Hepatocyte (in vitro differentiated cells): ENCODE data around the gene CDC37L1. TPM values are rescaled to one million over a fixed set of nuclear protein-coding genes. Genes with fewer than 3 reads are reported as not detected.

Experiments
- DNase-seq: peaks from one replicate; pipeline ENCODE4 v3.0.0-alpha.2; 2016; ENCODE audit warnings: low spot score
- H2AFZ ChIP-seq: fragments of 200-600 bp; sonication (generic); 2 replicates; pipeline ENCODE4 v1.6.0; 2016; ENCODE audit warnings: antibody characterized with exemption, mild to moderate bottlenecking
- H3K27ac ChIP-seq: fragments of 200-600 bp; sonication (generic); 2 replicates; pipeline ENCODE4 v1.5.1; 2016; ENCODE audit warnings: mild to moderate bottlenecking
- H3K27me3 ChIP-seq: fragments of 200-600 bp; sonication (generic); 2 replicates; pipeline ENCODE4 v1.6.1; 2016
- H3K36me3 ChIP-seq: fragments of 200-600 bp; sonication (generic); replicated peaks from 2 replicates; pipeline ENCODE4 v1.5.1; 2016; ENCODE audit warnings: low read depth; ENCODE audit not compliant: insufficient read depth
- H3K4me1 ChIP-seq: fragments of 200-600 bp; sonication (generic); 2 replicates; pipeline ENCODE4 v1.5.1; 2016; ENCODE audit warnings: mild to moderate bottlenecking, moderate library complexity; ENCODE audit not compliant: insufficient read depth
- H3K4me2 ChIP-seq: fragments of 200-600 bp; sonication (generic); 2 replicates; pipeline ENCODE4 v1.6.0; 2016
- H3K4me3 ChIP-seq: fragments of 200-600 bp; sonication (generic); 2 replicates; pipeline ENCODE4 v1.5.1; 2016; ENCODE audit warnings: mild to moderate bottlenecking
- H3K79me2 ChIP-seq: fragments of 200-600 bp; sonication (generic); 2 replicates; pipeline ENCODE4 v1.6.0; 2017; ENCODE audit warnings: mild to moderate bottlenecking
- H3K9me2 ChIP-seq: fragments of 200-600 bp; sonication (generic); replicated peaks from 2 replicates; pipeline ENCODE4 v1.6.0; 2017; ENCODE audit warnings: mild to moderate bottlenecking; ENCODE audit not compliant: insufficient read depth
- H3K9me3 ChIP-seq: fragments of 200-600 bp; sonication (generic); 2 replicates; pipeline ENCODE4 v1.5.1; 2016; ENCODE audit warnings: low read depth, mild to moderate bottlenecking
- H4K20me1 ChIP-seq: fragments of 200-600 bp; sonication (generic); 2 replicates; pipeline ENCODE4 v1.6.0; 2016; ENCODE audit warnings: mild to moderate bottlenecking; ENCODE audit not compliant: insufficient read depth, poor library complexity, severe bottlenecking
- EZH2 ChIP-seq: fragments of 200-600 bp; sonication (generic); IDR thresholded peaks from 2 replicates; pipeline ENCODE4 v1.6.1; 2016; ENCODE audit warnings: antibody characterized with exemption, mild to moderate bottlenecking, borderline replicate concordance
- EZH2phosphoT487 ChIP-seq: fragments of 200-600 bp; sonication (generic); IDR thresholded peaks from one replicate; pipeline ENCODE4 v1.6.1; 2018; ENCODE audit warnings: antibody characterized with exemption, mild to moderate bottlenecking, low read depth, moderate library complexity; ENCODE audit not compliant: unreplicated experiment, severe bottlenecking
- WGBS: methylation state at CpG from one replicate; pipeline ENCODE4 v1.1.6; 2016; ENCODE audit warnings: low lambda C conversion rate; ENCODE audit errors: missing lambda C conversion rate; 5-methylcytosine and 5-hydroxymethylcytosine counted together
- polyA plus RNA-seq: library from polyadenylated mRNA; unstranded; fragments of >200 nt; fragmentation: Nextera tagmentation; extraction: Ambion mirVana; gene quantifications from 2 replicates; pipeline ENCODE4 v1.2.1, GENCODE V29; 2016
- total RNA-seq: library from RNA; depleted of rRNA; stranded (reverse); fragments of >200 nt; gene quantifications from 2 replicates; pipeline ENCODE4 v1.2.3, GENCODE V29; 2014
- TF ChIP-seq, protein P1 (sequence below): fragments of 200-600 bp; sonication (generic); IDR thresholded peaks from 2 replicates; pipeline ENCODE4 v1.5.1; 2016; ENCODE audit warnings: antibody characterized with exemption, mild to moderate bottlenecking; ENCODE audit not compliant: poor library complexity

The CDC37L1 gene
- total and polyA plus RNA-seq, 2 experiments from 2014 or later, result 17.2 to 25.5 TPM

DNA sequence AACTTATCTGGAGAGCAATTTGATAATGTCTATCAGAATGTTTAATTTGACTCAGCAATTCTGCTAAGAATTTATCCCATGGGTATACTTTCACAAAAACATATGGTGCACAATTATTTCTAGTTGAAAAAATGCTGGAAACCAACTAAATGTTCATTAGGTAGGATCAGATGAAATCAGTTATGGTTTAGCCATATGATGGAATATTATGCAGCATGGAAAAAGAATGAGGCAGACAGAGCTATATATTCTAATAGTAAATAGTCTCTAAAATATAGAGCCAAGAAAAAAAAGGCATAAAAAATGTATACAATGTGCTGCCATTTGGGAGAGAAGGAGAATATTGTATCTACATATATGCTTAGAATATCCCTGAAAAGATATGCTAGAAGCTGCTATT is 9.5 kb upstream of the CDC37L1 start:
- Histone ChIP-seq H3K4me1 (peaks cover 4% of the 10 kb centered on the region), H3K9me3 (no peaks in the 10 kb centered on the region), H2AFZ (no peak overlapping the region), H3K27ac (no peak overlapping the region), H3K9me2 (no peaks in the 10 kb centered on the region), H4K20me1 (no peaks in the 10 kb centered on the region), H3K79me2 (peaks cover 2% of the 10 kb centered on the region), H3K36me3 (no peaks in the 10 kb centered on the region), H3K4me3 (no peak overlapping the region), H3K4me2 (no peak overlapping the region), H3K27me3 (no peaks in the 10 kb centered on the region)
- TF ChIP-seq EZH2phosphoT487, result no peak
- TF ChIP-seq, protein P1, sequence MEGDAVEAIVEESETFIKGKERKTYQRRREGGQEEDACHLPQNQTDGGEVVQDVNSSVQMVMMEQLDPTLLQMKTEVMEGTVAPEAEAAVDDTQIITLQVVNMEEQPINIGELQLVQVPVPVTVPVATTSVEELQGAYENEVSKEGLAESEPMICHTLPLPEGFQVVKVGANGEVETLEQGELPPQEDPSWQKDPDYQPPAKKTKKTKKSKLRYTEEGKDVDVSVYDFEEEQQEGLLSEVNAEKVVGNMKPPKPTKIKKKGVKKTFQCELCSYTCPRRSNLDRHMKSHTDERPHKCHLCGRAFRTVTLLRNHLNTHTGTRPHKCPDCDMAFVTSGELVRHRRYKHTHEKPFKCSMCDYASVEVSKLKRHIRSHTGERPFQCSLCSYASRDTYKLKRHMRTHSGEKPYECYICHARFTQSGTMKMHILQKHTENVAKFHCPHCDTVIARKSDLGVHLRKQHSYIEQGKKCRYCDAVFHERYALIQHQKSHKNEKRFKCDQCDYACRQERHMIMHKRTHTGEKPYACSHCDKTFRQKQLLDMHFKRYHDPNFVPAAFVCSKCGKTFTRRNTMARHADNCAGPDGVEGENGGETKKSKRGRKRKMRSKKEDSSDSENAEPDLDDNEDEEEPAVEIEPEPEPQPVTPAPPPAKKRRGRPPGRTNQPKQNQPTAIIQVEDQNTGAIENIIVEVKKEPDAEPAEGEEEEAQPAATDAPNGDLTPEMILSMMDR, result no peak
- TF ChIP-seq EZH2, result no peak
- no peak for DNase-seq

DNA sequence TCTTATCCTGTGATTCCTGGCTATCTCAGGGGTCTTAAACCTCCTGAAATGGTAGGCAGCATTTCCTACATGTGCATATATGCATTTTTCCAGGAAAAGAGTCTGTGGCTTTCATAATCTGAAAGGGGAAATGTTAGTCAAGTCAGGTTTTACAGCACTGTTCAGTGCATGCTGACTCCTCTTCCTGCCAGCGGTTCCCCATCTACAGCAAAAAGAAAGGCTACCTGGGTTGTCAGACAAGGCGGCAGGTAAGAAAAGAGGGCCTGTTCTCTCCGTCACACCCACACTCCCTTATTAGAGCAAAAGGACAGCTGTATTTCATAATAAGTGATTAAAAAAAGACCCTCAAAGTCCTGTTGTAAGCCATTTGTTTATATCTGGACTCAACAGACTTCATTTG is 8.8 kb upstream of the CDC37L1 start:
- Histone ChIP-seq H3K4me3 (no peak overlapping the region), H3K36me3 (no peaks in the 10 kb centered on the region), H3K27me3 (no peaks in the 10 kb centered on the region), H2AFZ (no peak overlapping the region), H3K79me2 (no peaks in the 10 kb centered on the region), H3K4me2 (no peak overlapping the region), H3K9me2 (no peaks in the 10 kb centered on the region), H3K9me3 (no peaks in the 10 kb centered on the region), H4K20me1 (no peaks in the 10 kb centered on the region), H3K4me1 (no peaks in the 10 kb centered on the region), H3K27ac (no peak overlapping the region)
- TF ChIP-seq, protein P1, result no peak
- TF ChIP-seq EZH2, result no peak
- DNase-seq, result no peak
- 91% methylated on average over 3 of the region's 3 CpGs for WGBS

DNA sequence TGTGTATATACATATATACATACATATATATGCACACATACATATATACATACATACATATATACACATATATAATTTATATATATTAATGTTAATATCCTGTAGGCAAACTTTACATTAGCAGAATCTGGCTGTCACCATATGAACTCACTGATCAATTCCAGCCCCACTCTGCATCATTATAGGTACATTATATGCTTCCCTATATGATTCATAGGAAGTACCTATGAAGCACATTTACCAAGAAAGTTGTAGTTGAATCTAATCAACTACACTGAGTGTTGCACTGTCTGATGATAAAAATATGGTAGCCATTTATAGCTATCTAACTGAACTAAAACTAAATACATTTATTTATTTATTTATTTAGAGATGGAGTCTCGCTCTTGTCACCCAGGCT is 7.6 kb upstream of the CDC37L1 start:
- 100% methylated on average over 1 of the region's 1 CpG for WGBS
- H4K20me1 ChIP-seq, result no peaks in the 10 kb centered on the region
- H3K4me1 ChIP-seq, result no peaks in the 10 kb centered on the region
- no peak overlapping the region for H2AFZ ChIP-seq
- no peak overlapping the region for H3K27ac ChIP-seq
- no peak for DNase-seq
- TF ChIP-seq EZH2 (no peak), EZH2phosphoT487 (no peak)
- TF ChIP-seq, protein P1, result no peak
- H3K4me2 ChIP-seq, result no peak overlapping the region
- no peak overlapping the region for H3K4me3 ChIP-seq
- no peaks in the 10 kb centered on the region for H3K9me2 ChIP-seq
- H3K9me3 ChIP-seq, result no peaks in the 10 kb centered on the region
- H3K27me3 ChIP-seq, result no peaks in the 10 kb centered on the region
- no peaks in the 10 kb centered on the region for H3K79me2 ChIP-seq
- H3K36me3 ChIP-seq, result no peaks in the 10 kb centered on the region

DNA sequence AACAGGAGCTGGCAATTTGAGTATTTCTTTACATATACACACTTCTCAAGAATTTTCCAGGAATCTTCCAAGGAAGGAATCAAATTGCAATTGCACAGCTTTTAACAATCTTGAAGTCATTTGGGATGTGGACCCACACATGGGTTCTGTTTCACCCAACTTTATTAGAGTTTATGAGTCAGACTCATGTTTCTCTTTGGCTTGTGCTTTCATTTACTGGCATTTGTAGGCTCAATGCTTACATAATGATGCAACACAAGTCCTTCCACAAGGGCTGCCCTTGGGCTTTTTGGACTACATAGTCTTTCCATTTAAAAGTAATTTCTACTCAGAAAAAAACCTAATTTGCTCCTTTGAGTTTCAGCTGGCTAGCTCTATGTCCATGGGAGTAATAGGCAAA is 4.6 kb upstream of the CDC37L1 start:
- H4K20me1 ChIP-seq, result no peaks in the 10 kb centered on the region
- H3K9me2 ChIP-seq, result no peaks in the 10 kb centered on the region
- H3K27ac ChIP-seq, result peak overlapping the region; percentile 18
- TF ChIP-seq, protein P1, result no peak
- no peak for TF ChIP-seq EZH2phosphoT487
- no peak for TF ChIP-seq EZH2
- peaks cover 13% of the 10 kb centered on the region for H3K4me1 ChIP-seq
- no peaks in the 10 kb centered on the region for H3K9me3 ChIP-seq
- peak; percentile 65 for DNase-seq
- no peak overlapping the region for H2AFZ ChIP-seq
- H3K36me3 ChIP-seq, result no peaks in the 10 kb centered on the region
- H3K27me3 ChIP-seq, result no peaks in the 10 kb centered on the region
- no peak overlapping the region for H3K4me3 ChIP-seq
- H3K79me2 ChIP-seq, result no peaks in the 10 kb centered on the region
- no peak overlapping the region for H3K4me2 ChIP-seq
